Peyer's patch (tissue), 4 donors: ENCODE results near the gene VAV2. TPM values are rescaled to one million over a fixed set of nuclear protein-coding genes. Genes with fewer than 3 reads are reported as not detected.
A peak's percentile ranks its signal among the peaks of the same experiment; 100 is the strongest.

Experiments used
- DNase-seq, 3 donors: peaks; one replicate each; pipeline ENCODE4 v3.0.0-alpha.2; 2017 to 2019
- H3K27ac ChIP-seq, 4 donors: fragments of 200-600 bp; sonication (generic); one replicate each; pipeline ENCODE4 v1.5.1; 2016 to 2019
- H3K27me3 ChIP-seq, 2 donors: fragments of 200-600 bp; sonication (generic); one replicate each; pipeline ENCODE4 v1.5.1; 2019
- H3K36me3 ChIP-seq, 3 donors: fragments of 200-600 bp; sonication (generic); one replicate each; pipeline ENCODE4 v1.5.1; 2016 to 2019
- H3K4me1 ChIP-seq, 4 donors: fragments of 200-600 bp; sonication (generic); one replicate each; pipeline ENCODE4 v1.5.1; 2016 to 2019
- H3K4me3 ChIP-seq, 4 donors: fragments of 200-600 bp; sonication (generic); 1 replicate in 3 of 4; 2 replicates in 1 of 4; pipeline ENCODE4 v1.5.1; 2016 to 2019; ENCODE audit warnings: mild to moderate bottlenecking in 1 of 4
- H3K9me3 ChIP-seq, 4 donors: fragments of 200-600 bp; sonication (generic); one replicate each; pipeline ENCODE4 v1.5.1; 2016 to 2019; ENCODE audit warnings: mild to moderate bottlenecking in 1 of 4
- CTCF ChIP-seq, 6 experiments: fragments of 450-650 bp in 4 of 6; fragments of 200-600 bp in 2 of 6; sonication (generic) in 1 of 6; IDR thresholded peaks; one replicate each; pipeline ENCODE4 v1.5.1; 2017 to 2019; ENCODE audit warnings: antibody characterized with exemption in 6 of 6, mild to moderate bottlenecking in 3 of 6, moderate library complexity in 1 of 6
- POLR2A ChIP-seq, 2 donors: fragments of 450-650 bp; IDR thresholded peaks; one replicate each; pipeline ENCODE4 v1.5.1; 2017; ENCODE audit warnings: antibody characterized with exemption in 2 of 2, mild to moderate bottlenecking in 2 of 2, moderate library complexity in 2 of 2
- total RNA-seq, 4 donors: library from RNA; depleted of rRNA; stranded (reverse); fragments of >200 nt; gene quantifications; one replicate each; pipeline ENCODE4 v1.1.0, GENCODE V29; 2016

VAV2 gene
- total RNA-seq, 4 donors from 2014 or later = 47.9 to 61.8 (median 58.9) TPM

- Histone ChIP-seq H3K4me1 (peaks cover 0 to 32% (median 21%) of the 10 kb centered on the region in 4 donors), H3K36me3 (peaks cover 0 to 5% (median 0%) of the 10 kb centered on the region in 3 donors), H3K4me3 (no peak overlapping the region), H3K27me3 (no peaks in the 10 kb centered on the region), H3K27ac (peak overlapping the region in 1 of 4 donors; percentile 84), H3K9me3 (no peaks in the 10 kb centered on the region)
- DNase-seq = no peak
- TF ChIP-seq POLR2A (IDR thresholded peaks at IDR 0.05) (no peak), CTCF (IDR thresholded peaks at IDR 0.05) (no peak)
Observed at GRCh38 chr9:133953621-133953975, 38.5 kb downstream of the VAV2 start.

DNA sequence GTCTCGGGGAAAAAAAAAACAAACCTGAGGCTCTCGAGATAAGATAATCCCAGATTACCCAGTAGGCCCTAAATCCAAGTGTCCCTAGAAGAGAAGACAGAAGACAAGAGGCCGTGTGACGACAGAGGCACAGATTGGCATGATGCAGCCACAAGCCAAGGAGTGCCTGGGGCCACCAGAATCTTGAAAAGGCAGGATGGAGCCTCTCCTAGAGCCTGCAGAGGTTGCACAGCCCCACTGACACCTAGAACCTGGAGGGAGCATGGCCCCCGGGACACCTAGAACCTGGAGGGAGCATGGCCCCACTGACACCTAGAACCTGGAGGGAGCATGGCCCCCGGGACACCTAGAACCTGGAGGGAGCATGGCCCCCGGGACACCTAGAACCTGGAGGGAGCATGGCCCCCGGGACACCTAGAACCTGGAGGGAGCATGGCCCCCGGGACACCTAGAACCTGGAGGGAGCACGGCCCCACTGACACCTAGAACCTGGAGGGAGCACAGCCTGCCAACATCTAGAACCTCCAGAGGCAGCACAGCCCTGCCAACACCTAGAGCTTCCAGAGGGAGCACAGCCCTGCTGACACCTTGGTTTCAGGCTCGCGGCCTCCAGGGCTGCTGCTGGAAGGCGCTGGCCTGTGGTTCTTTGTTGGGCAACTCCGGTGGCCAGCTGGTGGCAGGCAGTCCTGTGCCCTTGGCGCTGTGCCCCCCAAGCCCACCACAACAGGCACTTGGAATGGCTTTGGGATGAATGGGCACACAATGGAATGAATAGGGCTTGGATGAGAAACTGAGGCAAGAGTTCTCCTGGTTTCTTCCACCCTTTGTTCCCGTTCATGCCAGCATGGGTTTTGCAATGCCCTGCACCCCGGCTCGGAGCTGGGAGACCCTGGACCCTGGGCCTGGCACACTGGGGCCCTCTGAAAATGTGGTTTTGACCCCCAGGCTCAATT lies 39.2 kb downstream of the VAV2 start:
- no peaks in the 10 kb centered on the region for H3K9me3 ChIP-seq
- no peak overlapping the region for H3K4me3 ChIP-seq
- DNase-seq = no peak
- peaks cover 0 to 5% (median 0%) of the 10 kb centered on the region in 3 donors for H3K36me3 ChIP-seq
- peaks cover 0 to 32% (median 20%) of the 10 kb centered on the region in 4 donors for H3K4me1 ChIP-seq
- H3K27me3 ChIP-seq = no peaks in the 10 kb centered on the region
- TF ChIP-seq CTCF (IDR thresholded peaks at IDR 0.05) (no peak), POLR2A (IDR thresholded peaks at IDR 0.05) (no peak)
- peak overlapping the region in 1 of 4 donors; percentile 84 for H3K27ac ChIP-seq

DNA sequence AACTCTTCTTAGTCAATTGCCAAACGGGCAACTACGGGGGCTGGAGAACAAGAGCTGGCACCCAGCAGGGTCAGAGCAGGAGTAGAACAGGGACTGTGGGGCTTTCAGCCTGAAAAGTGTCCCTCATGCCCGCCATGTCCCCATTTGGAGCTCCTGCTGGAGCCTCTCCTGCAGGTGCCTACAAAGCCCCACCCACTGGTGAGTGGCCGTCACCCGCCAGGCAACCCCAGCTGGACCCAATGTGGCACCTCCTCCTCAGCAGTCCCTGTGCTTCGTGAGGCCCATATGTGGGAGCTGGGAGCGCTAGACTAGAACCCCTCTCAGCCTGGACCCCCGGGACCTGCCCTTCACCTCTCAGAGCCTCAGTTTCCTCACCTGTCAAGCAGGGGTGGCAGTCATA lies 40.9 kb downstream of the VAV2 start:
- peak overlapping the region in 2 of 4 donors; percentile 14 to 52 for H3K27ac ChIP-seq

GRCh38 chr9:133950629-133951111 lies 41.5 kb downstream of the VAV2 start:
- no peak overlapping the region for H3K4me3 ChIP-seq
- H3K36me3 ChIP-seq = peaks cover 0 to 11% (median 0%) of the 10 kb centered on the region in 3 donors
- H3K27me3 ChIP-seq = no peaks in the 10 kb centered on the region
- peak overlapping the region in 2 of 4 donors; percentile 14 to 52 for H3K27ac ChIP-seq
- H3K4me1 ChIP-seq = peaks cover 0 to 26% (median 8%) of the 10 kb centered on the region in 4 donors
- H3K9me3 ChIP-seq = no peaks in the 10 kb centered on the region
- no peak for DNase-seq
- TF ChIP-seq CTCF (IDR thresholded peaks at IDR 0.05) (no peak), POLR2A (IDR thresholded peaks at IDR 0.05) (no peak)

More for the DNA sequence above, 40.9 kb downstream of the VAV2 start:
- TF ChIP-seq POLR2A (IDR thresholded peaks at IDR 0.05) (no peak), CTCF (IDR thresholded peaks at IDR 0.05) (no peak)
- Histone ChIP-seq H3K4me1 (peaks cover 0 to 25% (median 11%) of the 10 kb centered on the region in 4 donors), H3K9me3 (no peaks in the 10 kb centered on the region), H3K4me3 (no peak overlapping the region), H3K27me3 (no peaks in the 10 kb centered on the region), H3K36me3 (peaks cover 0 to 7% (median 0%) of the 10 kb centered on the region in 3 donors)
- no peak for DNase-seq

DNA sequence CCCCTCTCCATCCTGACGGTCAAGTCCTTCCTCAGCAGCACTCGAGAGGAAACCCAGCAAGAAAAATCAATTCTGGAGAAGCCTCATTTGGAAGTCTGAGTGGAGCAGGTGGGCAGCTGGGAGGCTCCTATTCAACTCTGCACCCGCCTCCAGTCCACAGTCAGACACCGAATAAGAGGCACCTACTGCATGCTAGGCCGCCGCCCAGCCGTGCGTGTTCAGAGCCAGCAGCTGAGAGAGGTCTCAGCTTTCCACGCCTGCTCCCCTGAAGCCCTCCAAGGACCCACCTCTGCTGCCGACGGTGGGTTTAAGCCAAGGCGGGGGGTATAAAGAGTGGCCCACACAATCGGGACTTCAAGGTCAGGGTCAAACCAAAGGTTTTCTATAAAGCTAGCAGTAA lies 41.9 kb downstream of the VAV2 start:
- H3K27me3 ChIP-seq = no peaks in the 10 kb centered on the region
- peaks cover 0 to 11% (median 0%) of the 10 kb centered on the region in 3 donors for H3K36me3 ChIP-seq
- H3K4me1 ChIP-seq = peaks cover 0 to 31% (median 10%) of the 10 kb centered on the region in 4 donors
- H3K27ac ChIP-seq = peak overlapping the region in 1 of 4 donors; percentile 52
- H3K4me3 ChIP-seq = no peak overlapping the region
- DNase-seq = no peak
- no peaks in the 10 kb centered on the region for H3K9me3 ChIP-seq
- no peak for TF ChIP-seq CTCF (IDR thresholded peaks at IDR 0.05)
- no peak for TF ChIP-seq POLR2A (IDR thresholded peaks at IDR 0.05)
